GM19193 (cell line): Measurements from ENCODE around the gene TUBA8.

Experiments
- POLR2A ChIP-seq: IDR thresholded peaks from 4 replicates; pipeline ENCODE4 v1.6.1; 2011; ENCODE audit not compliant: insufficient read depth, insufficient read length; ENCODE audit errors: extremely low read depth

TUBA8 gene

GRCh38 chr22:18148293-18148965, 37.8 kb downstream of the TUBA8 start:
- TF ChIP-seq POLR2A = no peak

GRCh38 chr22:18152519-18152918, 41.9 kb downstream of the TUBA8 start:
- no peak for TF ChIP-seq POLR2A

DNA sequence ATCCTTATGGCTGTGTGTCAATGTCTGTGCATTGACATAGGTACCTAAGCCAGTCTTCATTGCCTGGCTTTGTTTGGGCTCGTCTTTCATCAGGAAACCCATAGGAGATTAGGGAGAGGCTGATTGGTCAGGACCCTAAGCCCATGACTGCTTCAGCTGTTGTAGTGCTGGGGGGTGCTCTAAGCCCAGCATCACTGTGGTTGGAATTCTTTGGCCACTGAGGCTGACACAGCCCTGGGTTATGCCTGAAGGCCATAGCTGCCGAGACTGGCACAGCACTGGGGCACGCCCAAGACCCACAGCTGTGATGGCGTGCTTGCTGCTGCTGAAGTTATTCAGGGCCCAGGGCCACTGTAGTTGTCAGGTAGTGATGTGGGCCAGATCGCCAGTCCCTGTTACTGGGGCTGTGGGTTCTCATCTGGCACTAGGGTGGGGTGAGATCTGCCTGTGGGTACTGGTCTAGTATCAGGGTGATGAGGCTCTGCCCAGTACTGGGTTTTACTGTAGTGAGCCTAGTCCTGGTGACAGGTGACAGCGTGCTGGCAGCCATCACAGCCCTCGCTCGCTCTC, 44.3 kb downstream of the TUBA8 start:
- TF ChIP-seq POLR2A = no peak

DNA sequence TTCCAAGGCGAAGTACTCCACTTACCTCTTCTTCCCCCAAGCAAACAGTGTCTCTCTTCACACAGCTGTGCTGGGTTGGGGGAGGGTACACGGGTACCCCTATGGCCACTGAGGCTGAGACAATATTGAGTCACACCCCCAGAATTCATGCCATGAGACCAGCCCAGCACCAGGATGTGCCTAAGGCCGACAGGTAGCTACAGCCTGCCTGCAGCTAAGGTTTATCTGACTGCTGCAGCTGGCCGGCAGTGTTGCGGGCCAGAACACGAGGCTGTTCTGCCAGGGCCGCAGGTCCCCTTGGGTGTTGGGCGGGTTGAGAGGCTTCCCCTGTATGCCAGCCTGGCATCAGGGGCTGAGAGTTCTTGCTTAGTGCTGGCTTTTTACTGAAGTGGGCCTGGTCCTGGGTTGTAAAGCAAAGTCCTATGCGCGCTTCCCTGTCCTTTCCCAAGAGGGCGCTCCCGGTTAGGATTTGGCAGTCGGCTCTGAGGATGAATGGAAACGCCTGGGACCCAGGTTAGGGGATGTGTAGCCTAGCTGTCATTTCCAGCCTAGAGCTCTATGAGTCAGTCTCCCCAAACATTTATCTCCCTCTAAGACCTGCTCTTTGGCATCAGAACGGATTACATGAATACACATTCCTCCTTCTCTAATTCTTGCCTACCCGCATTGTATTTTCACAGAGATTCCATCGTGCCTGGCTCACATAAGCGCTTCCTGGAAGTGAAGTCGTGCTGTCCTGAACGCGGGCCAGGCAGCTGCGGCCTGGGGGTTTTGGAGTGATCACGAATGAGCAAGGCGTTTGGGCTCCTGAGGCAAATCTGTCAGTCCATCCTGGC, 46.5 kb downstream of the TUBA8 start:
- TF ChIP-seq POLR2A = no peak

DNA sequence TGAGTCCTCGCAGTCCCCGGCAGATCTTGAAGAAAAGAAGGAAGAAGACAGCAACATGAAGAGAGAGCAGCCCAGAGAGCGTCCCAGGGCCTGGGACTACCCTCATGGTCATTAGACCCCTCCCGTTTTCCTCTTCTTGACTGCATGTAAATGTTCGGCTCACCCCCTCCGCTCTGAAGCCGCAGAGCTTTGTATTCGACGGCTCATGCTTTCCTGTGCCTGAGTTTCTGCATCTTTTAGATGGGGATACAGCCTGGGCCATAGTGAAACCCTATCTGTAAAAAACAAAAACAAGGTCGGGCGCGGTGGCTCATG, 47.1 kb downstream of the TUBA8 start:
- no peak for TF ChIP-seq POLR2A
